ENCODE data around the gene IGSF9B. TPM values are rescaled to one million over a fixed set of nuclear protein-coding genes. Genes with fewer than 3 reads are reported as not detected.

The IGSF9B gene
- total RNA-seq, 2 donors from 2014 or later, result 10.2 to 35.3 TPM

DNA sequence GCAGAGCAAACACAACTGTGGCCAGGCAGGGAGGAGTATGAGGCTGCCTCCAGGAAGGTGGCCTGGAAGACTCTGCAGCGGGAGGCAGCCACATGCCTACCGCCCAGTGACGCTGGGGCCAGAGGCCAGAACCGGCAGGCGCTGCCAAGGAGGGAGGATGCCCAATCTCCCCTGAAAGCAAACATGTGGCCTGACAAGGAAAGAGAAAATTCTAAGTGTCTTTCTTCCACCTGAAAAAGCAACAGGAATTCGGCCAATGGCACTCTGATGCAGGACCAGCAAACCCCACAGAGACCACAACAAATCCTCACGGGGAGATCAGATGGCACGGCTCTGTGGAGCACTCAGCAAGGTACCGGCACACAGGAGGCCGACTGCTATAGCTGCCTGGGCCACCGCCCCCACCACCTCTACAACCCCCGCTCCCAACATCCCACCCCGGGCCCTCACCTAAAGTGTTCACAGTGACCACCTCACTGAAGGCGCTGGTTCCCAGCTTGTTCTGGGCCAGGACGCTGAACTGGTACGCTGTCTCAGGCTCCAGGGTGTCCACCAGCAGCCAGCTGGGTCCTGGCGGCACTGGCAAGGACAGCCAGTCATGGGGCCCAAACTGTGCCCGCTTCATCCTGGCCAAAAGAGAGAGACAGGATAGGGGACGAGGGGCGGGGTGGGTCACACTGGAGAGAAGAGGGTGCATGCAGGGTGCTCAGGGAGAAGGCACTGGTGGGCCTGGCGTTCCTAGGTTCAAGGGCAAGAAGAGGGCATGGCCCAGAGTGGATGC is 30.1 kb downstream of the IGSF9B start:
- TF ChIP-seq POLR2AphosphoS5 (IDR thresholded peaks at IDR 0.05) (no peak), POLR2A (IDR thresholded peaks at IDR 0.05) (no peak)
- TF ChIP-seq, protein P1, sequence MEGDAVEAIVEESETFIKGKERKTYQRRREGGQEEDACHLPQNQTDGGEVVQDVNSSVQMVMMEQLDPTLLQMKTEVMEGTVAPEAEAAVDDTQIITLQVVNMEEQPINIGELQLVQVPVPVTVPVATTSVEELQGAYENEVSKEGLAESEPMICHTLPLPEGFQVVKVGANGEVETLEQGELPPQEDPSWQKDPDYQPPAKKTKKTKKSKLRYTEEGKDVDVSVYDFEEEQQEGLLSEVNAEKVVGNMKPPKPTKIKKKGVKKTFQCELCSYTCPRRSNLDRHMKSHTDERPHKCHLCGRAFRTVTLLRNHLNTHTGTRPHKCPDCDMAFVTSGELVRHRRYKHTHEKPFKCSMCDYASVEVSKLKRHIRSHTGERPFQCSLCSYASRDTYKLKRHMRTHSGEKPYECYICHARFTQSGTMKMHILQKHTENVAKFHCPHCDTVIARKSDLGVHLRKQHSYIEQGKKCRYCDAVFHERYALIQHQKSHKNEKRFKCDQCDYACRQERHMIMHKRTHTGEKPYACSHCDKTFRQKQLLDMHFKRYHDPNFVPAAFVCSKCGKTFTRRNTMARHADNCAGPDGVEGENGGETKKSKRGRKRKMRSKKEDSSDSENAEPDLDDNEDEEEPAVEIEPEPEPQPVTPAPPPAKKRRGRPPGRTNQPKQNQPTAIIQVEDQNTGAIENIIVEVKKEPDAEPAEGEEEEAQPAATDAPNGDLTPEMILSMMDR (IDR thresholded peaks at IDR 0.05), result no peak
- H3K27ac ChIP-seq, result no peak overlapping the region
- DNase-seq (ENCODE audit: low spot score), result no peak
- 91% methylated on average over 21 of the region's 21 CpGs for WGBS
- no peak overlapping the region for H3K4me3 ChIP-seq
- no peaks in the 10 kb centered on the region for H3K4me1 ChIP-seq (replicated peaks)
- H3K36me3 ChIP-seq, result no peaks in the 10 kb centered on the region
- intact Hi-C loops (cut with DNase I), result loop anchor here (2.0 to 5.0 kb wide), 4 partner anchors 41 to 326 kb away; partner anchors contain the start of genes ACAD8 and THYN1
- no peaks in the 10 kb centered on the region for H3K27me3 ChIP-seq (replicated peaks; ENCODE audit: insufficient read depth)
- H3K9me3 ChIP-seq, result no peaks in the 10 kb centered on the region

DNA sequence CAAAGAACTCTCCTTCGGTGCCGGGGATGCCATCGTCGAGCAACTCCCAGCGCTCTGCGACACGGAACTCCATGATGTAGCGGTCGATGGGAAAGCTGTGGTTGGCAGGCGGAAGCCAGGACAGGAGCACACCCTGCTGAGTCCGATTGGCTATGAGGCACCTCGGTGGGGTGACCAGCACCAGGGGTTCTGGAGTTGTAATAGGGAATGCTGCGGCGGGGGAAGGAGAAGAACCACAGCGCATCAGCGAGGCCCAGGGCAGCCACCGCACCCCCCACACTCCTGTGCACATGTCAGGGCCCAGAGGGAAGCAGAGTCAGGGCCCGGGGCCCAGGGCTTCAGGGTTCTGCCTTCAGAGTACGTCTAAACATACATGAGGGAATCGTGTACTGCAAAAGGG is 31.0 kb downstream of the IGSF9B start:
- WGBS, result 92% methylated on average over 20 of the region's 20 CpGs
- intact Hi-C loops (cut with DNase I), result loop anchor here (2.0 to 5.0 kb wide), 4 partner anchors 42 to 327 kb away; partner anchors contain the start of genes ACAD8 and THYN1
- no peak overlapping the region for H3K27ac ChIP-seq
- no peaks in the 10 kb centered on the region for H3K9me3 ChIP-seq
- TF ChIP-seq, protein P1 (IDR thresholded peaks at IDR 0.05), result no peak
- TF ChIP-seq POLR2A (IDR thresholded peaks at IDR 0.05) (no peak), POLR2AphosphoS5 (IDR thresholded peaks at IDR 0.05) (no peak)
- no peaks in the 10 kb centered on the region for H3K27me3 ChIP-seq (replicated peaks; ENCODE audit: insufficient read depth)
- no peak overlapping the region for H3K4me3 ChIP-seq
- no peaks in the 10 kb centered on the region for H3K36me3 ChIP-seq
- no peak for DNase-seq (ENCODE audit: low spot score)
- H3K4me1 ChIP-seq (replicated peaks), result no peaks in the 10 kb centered on the region

DNA sequence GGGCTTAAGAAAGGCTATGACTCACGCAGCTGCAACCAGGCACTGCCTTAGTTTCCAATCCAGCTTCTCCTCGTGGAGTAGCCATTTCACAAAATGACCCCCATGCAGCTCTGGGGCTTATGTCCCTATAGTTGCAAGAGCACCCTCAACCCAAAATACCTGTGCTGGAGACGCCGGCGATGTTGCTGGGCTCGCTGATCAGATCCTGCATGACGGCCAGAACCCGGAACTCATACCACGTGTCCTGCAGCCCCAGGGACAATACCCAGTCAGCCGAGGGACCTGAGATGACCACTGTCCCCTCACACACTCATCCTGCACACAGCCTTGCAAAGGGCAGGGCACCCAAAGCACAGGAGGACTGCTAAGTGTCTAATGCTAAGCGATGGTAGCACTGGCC is 32.1 kb downstream of the IGSF9B start:
- no peak overlapping the region for H3K27ac ChIP-seq
- intact Hi-C loops (cut with DNase I), result loop anchor here (5.0 kb wide), 3 partner anchors 43 to 328 kb away; partner anchors contain the start of genes ACAD8 and THYN1

DNA sequence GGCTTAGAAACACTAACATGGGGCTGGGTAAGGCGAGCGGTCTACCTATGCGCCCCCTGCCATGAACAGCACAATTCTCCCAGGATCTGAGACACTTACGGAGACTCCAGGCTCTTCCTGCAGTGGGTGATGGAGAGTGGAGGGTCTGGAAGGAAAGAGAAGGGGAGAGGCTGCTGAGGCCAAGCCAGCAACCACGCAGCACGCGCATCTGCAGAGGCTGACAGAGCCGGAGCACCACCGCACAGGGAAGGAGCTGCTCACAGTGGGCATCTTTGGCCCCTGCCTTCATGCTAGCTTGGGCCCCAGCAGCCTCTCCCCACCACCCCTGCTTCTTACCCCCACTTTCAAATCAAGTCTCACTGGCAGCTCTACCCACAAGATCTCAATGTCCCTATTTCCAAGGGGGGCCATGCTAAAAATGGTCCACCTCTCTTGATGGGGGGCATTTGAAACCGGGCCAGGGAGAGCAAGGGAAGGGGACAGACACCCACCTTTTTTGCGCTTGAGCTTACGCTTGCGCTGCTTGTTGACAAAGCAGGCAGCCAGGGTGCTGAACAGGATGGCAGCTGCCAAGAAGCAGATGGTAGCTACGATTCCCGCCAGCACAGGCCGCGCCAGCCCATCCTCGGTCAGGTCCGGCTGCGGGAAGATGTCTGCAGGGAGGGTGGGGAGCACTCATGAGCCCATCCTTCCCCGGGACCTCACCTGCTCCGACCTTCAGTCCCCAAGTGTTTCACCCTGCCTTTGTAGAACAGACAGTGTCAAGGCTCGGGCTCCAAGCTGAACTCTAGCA is 34.5 kb downstream of the IGSF9B start:
- no peak overlapping the region for H3K27ac ChIP-seq
- no peak overlapping the region for H3K4me3 ChIP-seq
- H3K27me3 ChIP-seq (replicated peaks; ENCODE audit: insufficient read depth), result no peaks in the 10 kb centered on the region
- WGBS, result 90% methylated on average over 23 of the region's 23 CpGs
- TF ChIP-seq POLR2AphosphoS5 (IDR thresholded peaks at IDR 0.05) (no peak), POLR2A (IDR thresholded peaks at IDR 0.05) (no peak)
- TF ChIP-seq, protein P1 (IDR thresholded peaks at IDR 0.05), result no peak
- no peaks in the 10 kb centered on the region for H3K9me3 ChIP-seq
- H3K4me1 ChIP-seq (replicated peaks), result no peaks in the 10 kb centered on the region
- intact Hi-C loops (cut with DNase I), result no loop called here
- DNase-seq (ENCODE audit: low spot score), result no peak
- H3K36me3 ChIP-seq, result no peaks in the 10 kb centered on the region

More for the DNA sequence above, 32.1 kb downstream of the IGSF9B start:
- Histone ChIP-seq H3K36me3 (no peaks in the 10 kb centered on the region), H3K4me3 (no peak overlapping the region), H3K27me3 (replicated peaks; ENCODE audit: insufficient read depth) (no peaks in the 10 kb centered on the region), H3K9me3 (no peaks in the 10 kb centered on the region), H3K4me1 (replicated peaks) (no peaks in the 10 kb centered on the region)
- TF ChIP-seq, protein P1 (IDR thresholded peaks at IDR 0.05), result no peak
- TF ChIP-seq POLR2A (IDR thresholded peaks at IDR 0.05) (no peak), POLR2AphosphoS5 (IDR thresholded peaks at IDR 0.05) (no peak)
- DNase-seq (ENCODE audit: low spot score), result no peak
- 97% methylated on average over 11 of the region's 11 CpGs for WGBS

All from prostate gland (tissue), 2 donors.